ENCODE measurements around the gene SV2B.

Gene SV2B

GRCh38 chr15:91307601-91308000 is 207.5 kb downstream of the SV2B start:
- H3K23ac ChIP-seq (ENCODE audit: low read length): no peak overlapping the region
- H3K27ac ChIP-seq (ENCODE audit: low read depth, low read length): no peak overlapping the region
- no peak for DNase-seq
- no peak overlapping the region for H4K91ac ChIP-seq (ENCODE audit: low read depth, low read length)
- no peak overlapping the region for H4K8ac ChIP-seq (ENCODE audit: low read depth, low read length)
- H3K9ac ChIP-seq (ENCODE audit: low read length): no peak overlapping the region
- no peak overlapping the region for H2BK5ac ChIP-seq (ENCODE audit: low read depth, low read length, poor library complexity)
- H3K36me3 ChIP-seq (ENCODE audit: control insufficient read depth in 1 of 2, insufficient read depth in 2 of 2, low read length in 2 of 2): no peaks in the 10 kb centered on the region
- no peaks in the 10 kb centered on the region for H3K9me3 ChIP-seq (ENCODE audit: insufficient read depth, low read depth, low read length)
- 100% methylated on average over 1 of the region's 2 CpGs for WGBS (ENCODE audit: extremely low coverage, insufficient coverage, insufficient read length)
- H2AFZ ChIP-seq (ENCODE audit: insufficient read depth, low read length, poor library complexity): no peak overlapping the region
- no peaks in the 10 kb centered on the region for H3K4me1 ChIP-seq (ENCODE audit: control insufficient read depth in 1 of 2, insufficient read depth in 2 of 2, low read length in 2 of 2)
- H3K27me3 ChIP-seq (ENCODE audit: insufficient read depth, low read length): no peaks in the 10 kb centered on the region
- no peak overlapping the region for H3K18ac ChIP-seq (ENCODE audit: low read length)
- no peaks in the 10 kb centered on the region for H3K79me1 ChIP-seq (ENCODE audit: low read length)
- no peak overlapping the region for H3K14ac ChIP-seq (ENCODE audit: low read length)
- H3K4me3 ChIP-seq (ENCODE audit: low read depth, low read length): no peak overlapping the region
- no peak overlapping the region for H4K12ac ChIP-seq (ENCODE audit: low read depth, low read length)
- H2BK12ac ChIP-seq (ENCODE audit: low read length): no peak overlapping the region
- no peak overlapping the region for H2BK120ac ChIP-seq (ENCODE audit: insufficient read depth, low read length, poor library complexity)
- no peak overlapping the region for H3K4me2 ChIP-seq (ENCODE audit: low read length)
- no peaks in the 10 kb centered on the region for H3K79me2 ChIP-seq (ENCODE audit: control insufficient read depth, insufficient read depth, low read length, poor library complexity)
- H3K4ac ChIP-seq (ENCODE audit: low read depth, low read length): no peak overlapping the region
- no peak overlapping the region for H2AK5ac ChIP-seq (ENCODE audit: low read length)

- Histone ChIP-seq H3K23ac (ENCODE audit: low read length) (no peak overlapping the region), H3K4ac (ENCODE audit: low read depth, low read length) (no peak overlapping the region), H3K4me3 (ENCODE audit: low read depth, low read length) (no peak overlapping the region), H3K27me3 (ENCODE audit: insufficient read depth, low read length) (no peaks in the 10 kb centered on the region), H4K8ac (ENCODE audit: low read depth, low read length) (no peak overlapping the region), H3K14ac (ENCODE audit: low read length) (no peak overlapping the region), H3K79me1 (ENCODE audit: low read length) (no peaks in the 10 kb centered on the region), H4K12ac (ENCODE audit: low read depth, low read length) (no peak overlapping the region), H2BK120ac (ENCODE audit: insufficient read depth, low read length, poor library complexity) (no peak overlapping the region), H2AK5ac (ENCODE audit: low read length) (no peak overlapping the region), H4K91ac (ENCODE audit: low read depth, low read length) (no peak overlapping the region), H2BK12ac (ENCODE audit: low read length) (no peak overlapping the region), H3K27ac (ENCODE audit: low read depth, low read length) (no peak overlapping the region), H3K36me3 (ENCODE audit: control insufficient read depth in 1 of 2, insufficient read depth in 2 of 2, low read length in 2 of 2) (no peaks in the 10 kb centered on the region), H3K79me2 (ENCODE audit: control insufficient read depth, insufficient read depth, low read length, poor library complexity) (no peaks in the 10 kb centered on the region), H3K4me1 (ENCODE audit: control insufficient read depth in 1 of 2, insufficient read depth in 2 of 2, low read length in 2 of 2) (no peaks in the 10 kb centered on the region), H3K9me3 (ENCODE audit: insufficient read depth, low read depth, low read length) (no peaks in the 10 kb centered on the region), H2AFZ (ENCODE audit: insufficient read depth, low read length, poor library complexity) (no peak overlapping the region), H3K9ac (ENCODE audit: low read length) (no peak overlapping the region), H2BK5ac (ENCODE audit: low read depth, low read length, poor library complexity) (no peak overlapping the region), H3K4me2 (ENCODE audit: low read length) (no peak overlapping the region), H3K18ac (ENCODE audit: low read length) (no peak overlapping the region)
- no CpG with 5 or more reads among the region's 4 CpGs for WGBS (ENCODE audit: extremely low coverage, insufficient coverage, insufficient read length)
- DNase-seq: no peak
Observed at GRCh38 chr15:91308199-91308598, 208.1 kb downstream of the SV2B start.

- H2BK120ac ChIP-seq (ENCODE audit: insufficient read depth, low read length, poor library complexity): no peak overlapping the region
- H3K18ac ChIP-seq (ENCODE audit: low read length): no peak overlapping the region
- H3K79me2 ChIP-seq (ENCODE audit: control insufficient read depth, insufficient read depth, low read length, poor library complexity): no peaks in the 10 kb centered on the region
- H3K27ac ChIP-seq (ENCODE audit: low read depth, low read length): no peak overlapping the region
- H3K4me1 ChIP-seq (ENCODE audit: control insufficient read depth in 1 of 2, insufficient read depth in 2 of 2, low read length in 2 of 2): no peaks in the 10 kb centered on the region
- H3K4ac ChIP-seq (ENCODE audit: low read depth, low read length): no peak overlapping the region
- H3K23ac ChIP-seq (ENCODE audit: low read length): no peak overlapping the region
- no peaks in the 10 kb centered on the region for H3K36me3 ChIP-seq (ENCODE audit: control insufficient read depth in 1 of 2, insufficient read depth in 2 of 2, low read length in 2 of 2)
- no peak overlapping the region for H4K12ac ChIP-seq (ENCODE audit: low read depth, low read length)
- no peak overlapping the region for H2AFZ ChIP-seq (ENCODE audit: insufficient read depth, low read length, poor library complexity)
- DNase-seq: no peak
- no peak overlapping the region for H2BK5ac ChIP-seq (ENCODE audit: low read depth, low read length, poor library complexity)
- no CpG with 5 or more reads among the region's 4 CpGs for WGBS (ENCODE audit: extremely low coverage, insufficient coverage, insufficient read length)
- H3K14ac ChIP-seq (ENCODE audit: low read length): no peak overlapping the region
- H4K8ac ChIP-seq (ENCODE audit: low read depth, low read length): no peak overlapping the region
- no peak overlapping the region for H3K4me3 ChIP-seq (ENCODE audit: low read depth, low read length)
- H3K9me3 ChIP-seq (ENCODE audit: insufficient read depth, low read depth, low read length): no peaks in the 10 kb centered on the region
- no peaks in the 10 kb centered on the region for H3K27me3 ChIP-seq (ENCODE audit: insufficient read depth, low read length)
- no peak overlapping the region for H2BK12ac ChIP-seq (ENCODE audit: low read length)
- H3K4me2 ChIP-seq (ENCODE audit: low read length): no peak overlapping the region
- H4K91ac ChIP-seq (ENCODE audit: low read depth, low read length): no peak overlapping the region
- H2AK5ac ChIP-seq (ENCODE audit: low read length): no peak overlapping the region
- no peak overlapping the region for H3K9ac ChIP-seq (ENCODE audit: low read length)
- H3K79me1 ChIP-seq (ENCODE audit: low read length): no peaks in the 10 kb centered on the region
Observed at GRCh38 chr15:91308855-91309254, 208.8 kb downstream of the SV2B start.

- no peak for DNase-seq
- Histone ChIP-seq H4K91ac (ENCODE audit: low read depth, low read length) (no peak overlapping the region), H3K9ac (ENCODE audit: low read length) (no peak overlapping the region), H3K18ac (ENCODE audit: low read length) (no peak overlapping the region), H2BK120ac (ENCODE audit: insufficient read depth, low read length, poor library complexity) (no peak overlapping the region), H2AFZ (ENCODE audit: insufficient read depth, low read length, poor library complexity) (no peak overlapping the region), H4K8ac (ENCODE audit: low read depth, low read length) (no peak overlapping the region), H4K12ac (ENCODE audit: low read depth, low read length) (no peak overlapping the region), H3K9me3 (ENCODE audit: insufficient read depth, low read depth, low read length) (no peaks in the 10 kb centered on the region), H2BK12ac (ENCODE audit: low read length) (no peak overlapping the region), H3K79me1 (ENCODE audit: low read length) (no peaks in the 10 kb centered on the region), H3K23ac (ENCODE audit: low read length) (no peak overlapping the region), H3K27ac (ENCODE audit: low read depth, low read length) (no peak overlapping the region), H3K4me2 (ENCODE audit: low read length) (no peak overlapping the region), H3K4ac (ENCODE audit: low read depth, low read length) (no peak overlapping the region), H3K14ac (ENCODE audit: low read length) (no peak overlapping the region), H3K4me1 (ENCODE audit: control insufficient read depth in 1 of 2, insufficient read depth in 2 of 2, low read length in 2 of 2) (no peaks in the 10 kb centered on the region), H3K79me2 (ENCODE audit: control insufficient read depth, insufficient read depth, low read length, poor library complexity) (no peaks in the 10 kb centered on the region), H3K4me3 (ENCODE audit: low read depth, low read length) (no peak overlapping the region), H3K36me3 (ENCODE audit: control insufficient read depth in 1 of 2, insufficient read depth in 2 of 2, low read length in 2 of 2) (no peaks in the 10 kb centered on the region), H2BK5ac (ENCODE audit: low read depth, low read length, poor library complexity) (no peak overlapping the region), H2AK5ac (ENCODE audit: low read length) (no peak overlapping the region), H3K27me3 (ENCODE audit: insufficient read depth, low read length) (no peaks in the 10 kb centered on the region)
- WGBS (ENCODE audit: extremely low coverage, insufficient coverage, insufficient read length): no CpG with 5 or more reads among the region's 2 CpGs
Observed at GRCh38 chr15:91311986-91312385, 211.9 kb downstream of the SV2B start.
